ENCODE results near the gene CYP19A1.

- TF ChIP-seq POLR2A (IDR thresholded peaks at IDR 0.05; ENCODE audit: low read length) (no peak), GATA1 (IDR thresholded peaks at IDR 0.05; ENCODE audit: low read depth, low read length) (no peak)
Measured at GRCh38 chr15:51386029-51386428, 47.6 kb upstream of the CYP19A1 start.

Data from erythroblast (primary cell).